Measurements from ENCODE around the gene CC2D2A.

- TF ChIP-seq CTCF (IDR thresholded peaks at IDR 0.05; ENCODE audit: low read depth, low read length): no peak
- no peak for TF ChIP-seq POLR2A (IDR thresholded peaks at IDR 0.05; ENCODE audit: extremely low read depth, insufficient read length)
- TF ChIP-seq, protein P1, sequence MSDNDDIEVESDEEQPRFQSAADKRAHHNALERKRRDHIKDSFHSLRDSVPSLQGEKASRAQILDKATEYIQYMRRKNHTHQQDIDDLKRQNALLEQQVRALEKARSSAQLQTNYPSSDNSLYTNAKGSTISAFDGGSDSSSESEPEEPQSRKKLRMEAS (IDR thresholded peaks at IDR 0.05; ENCODE audit: low read depth, low read length): no peak
Measured at GRCh38 chr4:15501941-15502340, 32.3 kb downstream of the CC2D2A start.
